DND-41 (cell line): ENCODE data around the gene AP1B1.

ENCODE experiments used
- EZH2 ChIP-seq: IDR thresholded peaks from 3 replicates; pipeline ENCODE4 v1.6.1; 2012; ENCODE audit warnings: borderline replicate concordance, low read depth, mild to moderate bottlenecking, moderate library complexity, low read length, inconsistent platforms; ENCODE audit not compliant: severe bottlenecking
- TF ChIP-seq, protein P1 (sequence below): IDR thresholded peaks from 2 replicates; pipeline ENCODE4 v1.5.1; 2012; ENCODE audit warnings: borderline replicate concordance, low read length, moderate library complexity, mild to moderate bottlenecking; ENCODE audit not compliant: poor library complexity, severe bottlenecking; ENCODE audit errors: extremely low read depth

GRCh38 chr22:29427176-29427760, 38.9 kb upstream of the AP1B1 start:
- no peak for TF ChIP-seq EZH2
- TF ChIP-seq, protein P1, sequence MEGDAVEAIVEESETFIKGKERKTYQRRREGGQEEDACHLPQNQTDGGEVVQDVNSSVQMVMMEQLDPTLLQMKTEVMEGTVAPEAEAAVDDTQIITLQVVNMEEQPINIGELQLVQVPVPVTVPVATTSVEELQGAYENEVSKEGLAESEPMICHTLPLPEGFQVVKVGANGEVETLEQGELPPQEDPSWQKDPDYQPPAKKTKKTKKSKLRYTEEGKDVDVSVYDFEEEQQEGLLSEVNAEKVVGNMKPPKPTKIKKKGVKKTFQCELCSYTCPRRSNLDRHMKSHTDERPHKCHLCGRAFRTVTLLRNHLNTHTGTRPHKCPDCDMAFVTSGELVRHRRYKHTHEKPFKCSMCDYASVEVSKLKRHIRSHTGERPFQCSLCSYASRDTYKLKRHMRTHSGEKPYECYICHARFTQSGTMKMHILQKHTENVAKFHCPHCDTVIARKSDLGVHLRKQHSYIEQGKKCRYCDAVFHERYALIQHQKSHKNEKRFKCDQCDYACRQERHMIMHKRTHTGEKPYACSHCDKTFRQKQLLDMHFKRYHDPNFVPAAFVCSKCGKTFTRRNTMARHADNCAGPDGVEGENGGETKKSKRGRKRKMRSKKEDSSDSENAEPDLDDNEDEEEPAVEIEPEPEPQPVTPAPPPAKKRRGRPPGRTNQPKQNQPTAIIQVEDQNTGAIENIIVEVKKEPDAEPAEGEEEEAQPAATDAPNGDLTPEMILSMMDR = no peak
